Endodermal cell (in vitro differentiated cells): ENCODE results near the gene AQP5. TPM values are rescaled to one million over a fixed set of nuclear protein-coding genes. Genes with fewer than 3 reads are reported as not detected.

Experiments
- DNase-seq: peaks from one replicate; pipeline ENCODE4 v3.0.0-alpha.2; 2017
- H3K27ac ChIP-seq: 2 replicates; pipeline ENCODE4 v1.5.1; 2013; ENCODE audit warnings: mild to moderate bottlenecking, low read depth, low read length, moderate library complexity
- H3K27me3 ChIP-seq: 2 replicates; pipeline ENCODE4 v1.6.1; 2013; ENCODE audit warnings: mild to moderate bottlenecking, low read length, moderate library complexity; ENCODE audit not compliant: insufficient read depth, control insufficient read depth, poor library complexity, severe bottlenecking
- H3K36me3 ChIP-seq: 2 replicates; pipeline ENCODE4 v1.7.0; 2013; ENCODE audit warnings: mild to moderate bottlenecking, low read length, moderate library complexity; ENCODE audit not compliant: control insufficient read depth, insufficient read depth
- H3K4me1 ChIP-seq: one replicate; pipeline ENCODE4 v1.7.0; 2013; ENCODE audit warnings: low read length; ENCODE audit not compliant: control insufficient read depth, insufficient read depth
- H3K4me3 ChIP-seq: 2 replicates; pipeline ENCODE4 v1.5.1; 2013; ENCODE audit warnings: mild to moderate bottlenecking, low read length, moderate library complexity
- H3K9ac ChIP-seq: 2 replicates; pipeline ENCODE4 v1.6.1; 2013; ENCODE audit warnings: mild to moderate bottlenecking, low read length, moderate library complexity; ENCODE audit not compliant: poor library complexity, severe bottlenecking; ENCODE audit errors: extremely low read depth
- H3K9me3 ChIP-seq: 2 replicates; pipeline ENCODE4 v1.6.1; 2013; ENCODE audit warnings: mild to moderate bottlenecking, low read length, moderate library complexity; ENCODE audit not compliant: control insufficient read depth
- H3K27ac Mint-ChIP-seq: 2 replicates; pipeline ENCODE4 v1.8.0; 2020; ENCODE audit warnings: mixed read lengths
- H3K27me3 Mint-ChIP-seq: 2 replicates; pipeline ENCODE4 v1.8.0; 2021; ENCODE audit warnings: mild to moderate bottlenecking, mixed read lengths; ENCODE audit not compliant: insufficient read depth
- H3K36me3 Mint-ChIP-seq: 2 replicates; pipeline ENCODE4 v1.8.0; 2020; ENCODE audit warnings: low read depth, mixed read lengths
- H3K4me1 Mint-ChIP-seq: 2 replicates; pipeline ENCODE4 v1.8.0; 2020; ENCODE audit warnings: mixed read lengths
- H3K4me3 Mint-ChIP-seq: 2 replicates; pipeline ENCODE4 v1.8.0; 2020; ENCODE audit warnings: mild to moderate bottlenecking, moderate library complexity, mixed read lengths
- H3K9me3 Mint-ChIP-seq: 2 replicates; pipeline ENCODE4 v1.8.0; 2020; ENCODE audit warnings: mild to moderate bottlenecking, mixed read lengths
- CTCF ChIP-seq: fragments of 200-600 bp; sonication (generic); conservative IDR thresholded peaks from 2 replicates; pipeline ENCODE4 v1.5.0; 2021; ENCODE audit warnings: antibody characterized with exemption, mild to moderate bottlenecking
- WGBS, 2 experiments: methylation state at CpG; one replicate each; pipeline versions ENCODE4 v1.1.5 to v1.1.7; 2013; ENCODE audit warnings: missing lambda C conversion rate in 2 of 2, mixed read lengths in 1 of 2; ENCODE audit not compliant: insufficient coverage in 1 of 2, insufficient read length in 1 of 2; 5-methylcytosine and 5-hydroxymethylcytosine counted together
- total RNA-seq, 2 donors: library from RNA; stranded (reverse); fragmentation: NEBNext Ultra II Directional in 1 of 2; extraction: Animal tissue kit (Norgen Biotek cat#: 25700) in 1 of 2; gene quantifications; 2 replicates in 1 of 2; 3 replicates in 1 of 2; pipeline ENCODE4 v1.2.1, GENCODE V29; 2021

Gene AQP5
- total RNA-seq, 2 donors from 2014 or later = 0.62 to 0.77 TPM

DNA sequence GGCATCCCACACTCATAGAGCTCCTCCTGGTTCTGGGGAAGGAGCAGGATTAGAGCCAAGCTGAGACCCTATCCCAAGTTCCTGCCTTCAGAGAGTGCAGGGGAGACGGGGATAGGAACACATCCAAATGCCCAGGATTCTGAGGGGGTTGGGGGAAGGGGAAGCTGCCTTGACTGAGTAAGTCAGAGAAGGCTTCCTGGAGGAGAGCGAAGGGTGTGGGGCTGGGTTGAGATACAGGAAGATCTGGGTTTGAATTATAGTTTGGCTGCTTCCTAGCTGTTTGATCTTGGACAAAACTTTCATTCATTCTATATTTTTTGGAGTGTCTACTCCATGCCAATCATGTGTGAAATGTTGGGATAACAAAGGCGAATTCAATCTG lies 19.2 kb upstream of the AQP5 start:
- 86 to 96% methylated on average over 3 of the region's 3 CpGs for WGBS, 2 experiments
- Mint-ChIP-seq H3K9me3 (no peaks in the 10 kb centered on the region), H3K27me3 (peaks cover 71% of the 10 kb centered on the region), H3K4me3 (no peak overlapping the region), H3K4me1 (peaks cover 16% of the 10 kb centered on the region), H3K27ac (no peak overlapping the region), H3K36me3 (no peaks in the 10 kb centered on the region)
- no peaks in the 10 kb centered on the region for H3K9me3 ChIP-seq
- H3K36me3 ChIP-seq = no peaks in the 10 kb centered on the region
- peaks cover 6% of the 10 kb centered on the region for H3K4me1 ChIP-seq
- peaks cover 42% of the 10 kb centered on the region for H3K27me3 ChIP-seq
- no peak overlapping the region for H3K4me3 ChIP-seq
- no peak overlapping the region for H3K27ac ChIP-seq
- TF ChIP-seq CTCF = no peak
- DNase-seq = no peak
- H3K9ac ChIP-seq = no peak overlapping the region

DNA sequence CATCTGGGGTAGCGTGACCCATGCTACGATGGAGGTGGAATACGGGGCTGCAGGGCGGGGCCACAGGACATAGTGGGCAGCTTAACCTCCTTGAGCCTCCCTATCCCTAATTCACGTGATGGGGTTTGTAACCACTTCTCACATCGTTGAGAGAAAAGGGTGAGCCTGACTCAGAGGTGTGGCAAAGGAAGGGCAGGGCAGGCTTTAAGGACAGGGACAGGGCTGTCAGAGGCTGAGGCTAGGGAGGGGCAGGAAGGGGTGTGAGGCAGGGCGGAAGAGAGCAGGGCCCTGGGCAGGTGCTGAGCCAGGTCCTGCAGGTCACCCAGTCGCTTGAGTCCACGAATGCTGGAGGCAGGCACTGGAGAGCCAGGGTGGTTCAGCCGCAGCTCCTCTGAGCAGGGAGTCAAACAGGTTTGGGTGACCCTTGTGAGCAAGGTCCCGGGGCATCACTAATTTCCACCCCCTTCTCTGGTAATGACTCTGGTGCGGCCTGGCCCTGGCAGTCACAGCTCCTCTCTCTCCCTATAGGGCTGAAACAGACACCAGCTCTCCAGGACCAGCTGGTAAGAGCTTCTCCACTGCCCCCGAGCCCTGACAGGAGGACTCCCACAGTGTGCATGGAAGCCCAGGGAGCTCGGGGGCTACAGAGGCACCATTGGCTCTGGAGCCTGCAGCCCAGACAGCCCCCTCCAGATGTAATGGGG lies 18.6 kb upstream of the AQP5 start:
- H3K4me1 ChIP-seq = peaks cover 6% of the 10 kb centered on the region
- no peak overlapping the region for H3K4me3 ChIP-seq
- no peaks in the 10 kb centered on the region for H3K9me3 Mint-ChIP-seq
- H3K36me3 ChIP-seq = no peaks in the 10 kb centered on the region
- WGBS, 2 experiments = 85 to 87% methylated on average over 7 to 14 of the region's 14 CpGs
- peak; percentile 82 for DNase-seq
- no peak overlapping the region for H3K27ac Mint-ChIP-seq
- H3K27ac ChIP-seq = no peak overlapping the region
- peaks cover 48% of the 10 kb centered on the region for H3K27me3 ChIP-seq
- peaks cover 76% of the 10 kb centered on the region for H3K27me3 Mint-ChIP-seq
- no peaks in the 10 kb centered on the region for H3K36me3 Mint-ChIP-seq
- no peaks in the 10 kb centered on the region for H3K9me3 ChIP-seq
- no peak for TF ChIP-seq CTCF
- H3K4me3 Mint-ChIP-seq = no peak overlapping the region
- no peak overlapping the region for H3K9ac ChIP-seq
- peaks cover 17% of the 10 kb centered on the region for H3K4me1 Mint-ChIP-seq

DNA sequence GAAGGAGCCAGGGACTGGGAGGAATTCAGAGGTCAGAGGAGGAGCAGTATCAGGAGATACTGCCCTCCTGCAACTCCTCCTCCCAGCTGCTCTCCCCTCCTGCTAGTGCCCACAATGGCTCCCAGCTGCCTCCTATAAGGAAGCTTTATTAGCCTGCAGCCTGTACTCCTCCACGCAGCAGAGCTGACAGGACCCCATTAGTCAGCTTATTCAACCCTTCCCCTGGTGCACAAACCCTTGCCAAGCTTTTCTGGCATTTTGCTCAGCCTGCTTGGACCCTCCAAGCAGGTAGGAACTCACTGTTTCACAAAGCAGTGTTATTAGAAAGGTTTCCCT lies 18.1 kb upstream of the AQP5 start:
- peaks cover 81% of the 10 kb centered on the region for H3K27me3 Mint-ChIP-seq
- no peak overlapping the region for H3K4me3 ChIP-seq
- peaks cover 53% of the 10 kb centered on the region for H3K27me3 ChIP-seq
- H3K9ac ChIP-seq = no peak overlapping the region
- no peak overlapping the region for H3K27ac Mint-ChIP-seq
- H3K27ac ChIP-seq = no peak overlapping the region
- H3K9me3 Mint-ChIP-seq = no peaks in the 10 kb centered on the region
- WGBS, 2 experiments = 88% methylated on average over 1 of the region's 1 CpG; no CpG with 5 or more reads in 1 of the 2 experiments
- TF ChIP-seq CTCF = no peak
- peaks cover 17% of the 10 kb centered on the region for H3K4me1 Mint-ChIP-seq
- H3K9me3 ChIP-seq = no peaks in the 10 kb centered on the region
- no peaks in the 10 kb centered on the region for H3K36me3 ChIP-seq
- peak; percentile 47 for DNase-seq
- peaks cover 6% of the 10 kb centered on the region for H3K4me1 ChIP-seq
- no peak overlapping the region for H3K4me3 Mint-ChIP-seq
- H3K36me3 Mint-ChIP-seq = no peaks in the 10 kb centered on the region
